Upper lobe of left lung (tissue), 4 donors: ENCODE results near the gene RALGAPA2.

Source experiments
- EP300 ChIP-seq, 4 donors: sonication (generic); formaldehyde crosslinking; IDR thresholded peaks; one replicate each; pipeline ENCODE4 v1.5.1; 2017; ENCODE audit warnings: antibody characterized with exemption in 4 of 4, control low read depth in 2 of 4
- TF ChIP-seq, protein P1 (sequence below), 6 experiments: fragments of 450-650 bp in 4 of 6; fragments of 200-600 bp in 2 of 6; sonication (generic) in 2 of 6; IDR thresholded peaks; one replicate each; pipeline ENCODE4 v1.5.1; 2016 to 2019; ENCODE audit warnings: antibody characterized with exemption in 6 of 6

DNA sequence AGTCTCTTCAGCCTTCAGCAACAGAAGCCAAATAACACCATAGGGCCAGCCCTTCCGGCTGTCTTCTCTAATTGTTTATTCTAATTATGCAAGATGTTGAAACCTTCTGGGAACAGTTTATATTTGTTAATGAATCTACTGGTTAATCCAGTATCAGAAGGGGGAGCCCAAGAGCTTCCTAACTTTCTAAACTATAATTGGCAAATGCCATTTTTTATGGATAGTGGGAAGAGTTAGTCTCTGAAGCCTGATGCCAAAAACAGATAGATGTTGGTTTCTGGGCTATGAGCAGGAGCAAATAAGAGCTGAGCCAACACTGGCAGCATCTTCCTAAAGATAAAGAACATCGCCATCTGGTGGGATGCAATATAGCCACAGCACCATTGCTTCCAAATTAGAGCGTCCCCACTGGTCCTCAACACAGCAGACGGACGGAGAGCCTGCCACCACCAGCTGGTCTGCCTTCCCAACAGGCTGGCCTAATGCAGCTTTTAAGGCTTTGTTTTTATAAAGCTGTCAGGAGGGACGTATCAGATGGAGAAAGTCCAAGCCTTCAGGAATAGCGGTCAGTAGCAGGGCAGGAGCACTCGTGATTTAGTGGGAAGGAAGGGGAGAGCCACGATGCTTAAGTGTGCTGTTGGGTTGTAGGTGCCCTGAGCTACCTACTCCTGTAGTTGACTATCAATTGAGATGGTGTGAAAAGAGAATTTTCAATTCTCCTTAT lies 118.8 kb downstream of the RALGAPA2 start:
- no peak for TF ChIP-seq EP300 (IDR thresholded peaks at IDR 0.05)
- TF ChIP-seq, protein P1, sequence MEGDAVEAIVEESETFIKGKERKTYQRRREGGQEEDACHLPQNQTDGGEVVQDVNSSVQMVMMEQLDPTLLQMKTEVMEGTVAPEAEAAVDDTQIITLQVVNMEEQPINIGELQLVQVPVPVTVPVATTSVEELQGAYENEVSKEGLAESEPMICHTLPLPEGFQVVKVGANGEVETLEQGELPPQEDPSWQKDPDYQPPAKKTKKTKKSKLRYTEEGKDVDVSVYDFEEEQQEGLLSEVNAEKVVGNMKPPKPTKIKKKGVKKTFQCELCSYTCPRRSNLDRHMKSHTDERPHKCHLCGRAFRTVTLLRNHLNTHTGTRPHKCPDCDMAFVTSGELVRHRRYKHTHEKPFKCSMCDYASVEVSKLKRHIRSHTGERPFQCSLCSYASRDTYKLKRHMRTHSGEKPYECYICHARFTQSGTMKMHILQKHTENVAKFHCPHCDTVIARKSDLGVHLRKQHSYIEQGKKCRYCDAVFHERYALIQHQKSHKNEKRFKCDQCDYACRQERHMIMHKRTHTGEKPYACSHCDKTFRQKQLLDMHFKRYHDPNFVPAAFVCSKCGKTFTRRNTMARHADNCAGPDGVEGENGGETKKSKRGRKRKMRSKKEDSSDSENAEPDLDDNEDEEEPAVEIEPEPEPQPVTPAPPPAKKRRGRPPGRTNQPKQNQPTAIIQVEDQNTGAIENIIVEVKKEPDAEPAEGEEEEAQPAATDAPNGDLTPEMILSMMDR (IDR thresholded peaks at IDR 0.05): peak; percentile 18 to 52 (median 34)
